Measurements from ENCODE around the gene PIF1.

PIF1 gene

GRCh38 chr15:64774629-64775493, 50.6 kb downstream of the PIF1 start:
- no peak for DNase-seq

GRCh38 chr15:64774037-64774628, 51.3 kb downstream of the PIF1 start:
- no peak for DNase-seq

DNA sequence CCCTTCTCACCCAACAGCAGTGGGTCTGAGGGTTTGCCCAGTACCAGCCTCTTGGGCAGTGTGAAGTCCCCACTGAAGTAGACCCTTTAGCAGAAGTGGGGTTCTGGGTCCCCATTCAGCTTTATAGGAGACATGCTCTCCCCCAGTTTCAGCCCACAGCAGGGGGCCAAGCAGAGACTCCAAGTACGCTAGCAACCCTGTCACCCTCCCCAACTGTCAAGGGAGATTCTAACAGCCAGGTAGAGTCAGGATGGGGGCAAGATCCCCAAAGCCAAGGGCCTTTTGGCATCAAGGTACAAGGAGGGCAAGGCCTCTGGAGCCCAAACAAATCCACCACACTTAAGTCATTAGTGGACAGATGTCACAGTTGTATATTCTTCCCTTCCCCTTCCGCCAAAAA, 51.8 kb downstream of the PIF1 start:
- DNase-seq: no peak

GRCh38 chr15:64772964-64773363, 52.5 kb downstream of the PIF1 start:
- DNase-seq: no peak

- DNase-seq: no peak
Observed at GRCh38 chr15:64772488-64772887, 53.0 kb downstream of the PIF1 start.

GRCh38 chr15:64770626-64771025, 54.8 kb downstream of the PIF1 start:
- no peak for DNase-seq

DNA sequence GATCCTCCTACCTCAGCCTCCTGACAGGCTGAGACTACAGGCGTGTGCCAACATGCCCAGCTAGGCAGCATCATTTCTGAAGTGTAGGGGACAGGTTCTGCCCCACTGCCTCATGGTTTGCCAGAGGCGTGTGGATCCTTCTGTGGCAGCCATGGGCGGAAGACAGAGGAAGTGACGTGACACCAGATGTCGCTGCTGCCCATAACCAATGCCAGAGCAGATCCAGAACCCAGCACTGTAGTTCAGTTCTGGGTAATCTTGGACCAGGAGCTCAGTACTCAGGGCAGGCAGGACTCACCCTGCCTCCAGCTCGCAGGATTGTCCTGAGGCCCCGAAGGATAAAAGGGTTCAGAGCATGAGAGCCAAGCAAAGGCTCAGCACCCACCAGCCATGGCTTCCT, 58.2 kb downstream of the PIF1 start:
- no peak for DNase-seq

GRCh38 chr15:64766058-64766457, 59.4 kb downstream of the PIF1 start:
- no peak for DNase-seq
